Keratinocyte (primary cell): ENCODE data around the gene CASP10. TPM values are rescaled to one million over a fixed set of nuclear protein-coding genes. Genes with fewer than 3 reads are reported as not detected.

ENCODE experiments used
- DNase-seq: peaks from one replicate; pipeline ENCODE4 v3.0.0-alpha.2; 2011; ENCODE audit warnings: low read depth, missing footprints, low spot score
- FAIRE-seq: peaks from 2 replicates; lab custom pipeline; 2011; peaks lifted over from hg19 to GRCh38; lab: Jason Lieb, UNC
- H2AFZ ChIP-seq: 2 replicates; pipeline ENCODE4 v1.6.0; 2012; ENCODE audit warnings: low read length, control low read depth, inconsistent platforms; ENCODE audit not compliant: control insufficient read depth
- H3K27ac ChIP-seq: 2 replicates; pipeline ENCODE4 v1.5.1; 2011; ENCODE audit warnings: low read length; ENCODE audit not compliant: control insufficient read depth, insufficient read depth
- H3K27me3 ChIP-seq: 3 replicates; pipeline ENCODE4 v1.6.0; 2011; ENCODE audit warnings: low read length; ENCODE audit not compliant: control insufficient read depth, insufficient read depth; ENCODE audit errors: extremely low read depth
- H3K36me3 ChIP-seq, 2 experiments: 2 replicates in 1 of 2; 3 replicates in 1 of 2; pipeline ENCODE4 v1.5.1; 2011; ENCODE audit warnings: low read length in 2 of 2, mild to moderate bottlenecking in 1 of 2; ENCODE audit not compliant: control insufficient read depth in 2 of 2, insufficient read depth in 2 of 2; ENCODE audit errors: extremely low read depth in 1 of 2
- H3K4me1 ChIP-seq: 3 replicates; pipeline ENCODE4 v1.5.1; 2011; ENCODE audit warnings: low read length; ENCODE audit not compliant: control insufficient read depth, insufficient read depth; ENCODE audit errors: extremely low read depth
- H3K4me2 ChIP-seq: 3 replicates; pipeline ENCODE4 v1.6.0; 2011; ENCODE audit warnings: low read depth, low read length; ENCODE audit not compliant: control insufficient read depth, insufficient read depth; ENCODE audit errors: extremely low read depth
- H3K4me3 ChIP-seq, 3 experiments: fragments of 200-600 bp in 1 of 3; sonication (generic) in 1 of 3; 2 replicates in 2 of 3; 3 replicates in 1 of 3; pipeline ENCODE4 v1.5.1; 2011 to 2016; ENCODE audit warnings: low read length in 3 of 3, mild to moderate bottlenecking in 3 of 3, control low read depth in 2 of 3, inconsistent platforms in 1 of 3, low read depth in 1 of 3, mixed read lengths in 1 of 3, mixed run types in 1 of 3, moderate library complexity in 1 of 3; ENCODE audit not compliant: control insufficient read depth in 2 of 3, insufficient read depth in 2 of 3; ENCODE audit errors: extremely low read depth in 1 of 3
- H3K79me2 ChIP-seq: 2 replicates; pipeline ENCODE4 v1.6.0; 2012; ENCODE audit warnings: low read length; ENCODE audit not compliant: control insufficient read depth, insufficient read depth
- H3K9ac ChIP-seq: 3 replicates; pipeline ENCODE4 v1.6.0; 2011; ENCODE audit warnings: low read length; ENCODE audit not compliant: control insufficient read depth, insufficient read depth; ENCODE audit errors: extremely low read depth
- H3K9me1 ChIP-seq: 3 replicates; pipeline ENCODE4 v1.6.0; 2011; ENCODE audit warnings: low read length; ENCODE audit not compliant: control insufficient read depth, insufficient read depth; ENCODE audit errors: extremely low read depth
- H3K9me3 ChIP-seq: 2 replicates; pipeline ENCODE4 v1.5.1; 2012; ENCODE audit warnings: low read depth, low read length; ENCODE audit not compliant: control insufficient read depth
- H4K20me1 ChIP-seq: 3 replicates; pipeline ENCODE4 v1.6.0; 2011; ENCODE audit warnings: low read length; ENCODE audit not compliant: control insufficient read depth, insufficient read depth; ENCODE audit errors: extremely low read depth
- EZH2 ChIP-seq: IDR thresholded peaks from one replicate; pipeline ENCODE4 v1.6.1; 2012; ENCODE audit warnings: inconsistent platforms, mild to moderate bottlenecking, low read length, moderate library complexity
- dilution Hi-C: fragments of 300-500 bp; cut with MboI; formaldehyde crosslinking; loops from one replicate; pipeline ENCODE4 v1.7.0; 2020; ENCODE audit warnings: low sequenced_read_pairs; ENCODE audit not compliant: extremely low pct_ligation_motif_present
- polyA plus RNA-seq, 5 experiments: library from polyadenylated mRNA; depleted of rRNA in 3 of 5; stranded (reverse) in 3 of 5; stranded (forward) in 1 of 5; unstranded in 1 of 5; fragments of >200 nt; gene quantifications; 1 replicate in 1 of 5; 2 replicates in 3 of 5; 3 replicates in 1 of 5; pipeline versions ENCODE4 v1.2.1 to v1.2.3, GENCODE V29; 2011 to 2012; ENCODE audit warnings: missing spikeins in 2 of 5, low read depth in 1 of 5, low replicate concordance in 1 of 5
- TF ChIP-seq, protein P1 (sequence below), 3 experiments: IDR thresholded peaks in 1 of 3; conservative IDR thresholded peaks in 1 of 3; optimal IDR thresholded peaks in 1 of 3; 2 replicates in 2 of 3; 3 replicates in 1 of 3; pipeline versions ENCODE3 to v1.5.1; 2011; ENCODE audit warnings: low read length in 3 of 3, mild to moderate bottlenecking in 3 of 3, moderate library complexity in 2 of 3, control low read depth in 1 of 3, inconsistent platforms in 1 of 3; ENCODE audit not compliant: insufficient read depth in 2 of 3; ENCODE audit errors: extremely low read depth in 1 of 3

Gene CASP10
- polyA plus RNA-seq, 1 donor (not counting 4 experiments of a cell fraction or from before 2014, with no cell fraction given): 7.1 TPM

DNA sequence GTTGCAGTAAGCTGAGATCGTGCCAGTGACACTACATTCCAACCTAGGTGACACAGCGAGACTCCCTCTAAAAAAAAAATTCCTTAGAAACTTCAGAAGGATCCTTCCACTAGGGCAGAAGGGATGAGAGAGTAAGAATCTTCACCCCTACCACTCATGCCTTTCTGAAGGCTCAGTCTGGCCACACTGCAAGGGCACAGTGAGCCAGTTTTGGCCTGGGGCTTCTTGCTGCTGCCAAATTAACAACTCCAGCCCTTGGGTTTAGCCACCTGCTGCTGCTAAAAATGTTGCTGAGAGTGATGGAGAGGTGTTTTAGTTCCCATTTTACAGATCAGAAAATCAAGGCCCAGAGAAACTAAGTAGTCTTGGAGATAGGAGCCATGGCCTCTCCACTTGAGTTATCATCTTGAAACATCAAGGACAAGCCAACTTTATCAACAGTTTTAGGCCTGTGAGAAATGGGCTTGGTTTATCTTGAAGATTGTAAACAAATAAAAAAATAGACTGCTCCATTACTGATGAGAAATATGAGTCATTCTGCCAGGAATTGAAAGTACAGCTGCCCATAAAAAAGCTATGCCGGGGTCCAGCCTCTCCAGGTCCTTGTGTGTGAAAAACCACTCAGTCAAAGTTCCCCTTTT is 45.5 kb downstream of the CASP10 start:
- Histone ChIP-seq H2AFZ (no peak overlapping the region), H4K20me1 (no peaks in the 10 kb centered on the region), H3K9me1 (no peaks in the 10 kb centered on the region), H3K9me3 (no peaks in the 10 kb centered on the region), H3K27ac (no peak overlapping the region), H3K27me3 (no peaks in the 10 kb centered on the region), H3K4me1 (peaks cover 14% of the 10 kb centered on the region), H3K79me2 (no peaks in the 10 kb centered on the region), H3K9ac (no peak overlapping the region), H3K4me3 (no peak overlapping the region), H3K4me2 (no peak overlapping the region), H3K36me3 (no peaks in the 10 kb centered on the region)
- FAIRE-seq: no peak
- TF ChIP-seq, protein P1, sequence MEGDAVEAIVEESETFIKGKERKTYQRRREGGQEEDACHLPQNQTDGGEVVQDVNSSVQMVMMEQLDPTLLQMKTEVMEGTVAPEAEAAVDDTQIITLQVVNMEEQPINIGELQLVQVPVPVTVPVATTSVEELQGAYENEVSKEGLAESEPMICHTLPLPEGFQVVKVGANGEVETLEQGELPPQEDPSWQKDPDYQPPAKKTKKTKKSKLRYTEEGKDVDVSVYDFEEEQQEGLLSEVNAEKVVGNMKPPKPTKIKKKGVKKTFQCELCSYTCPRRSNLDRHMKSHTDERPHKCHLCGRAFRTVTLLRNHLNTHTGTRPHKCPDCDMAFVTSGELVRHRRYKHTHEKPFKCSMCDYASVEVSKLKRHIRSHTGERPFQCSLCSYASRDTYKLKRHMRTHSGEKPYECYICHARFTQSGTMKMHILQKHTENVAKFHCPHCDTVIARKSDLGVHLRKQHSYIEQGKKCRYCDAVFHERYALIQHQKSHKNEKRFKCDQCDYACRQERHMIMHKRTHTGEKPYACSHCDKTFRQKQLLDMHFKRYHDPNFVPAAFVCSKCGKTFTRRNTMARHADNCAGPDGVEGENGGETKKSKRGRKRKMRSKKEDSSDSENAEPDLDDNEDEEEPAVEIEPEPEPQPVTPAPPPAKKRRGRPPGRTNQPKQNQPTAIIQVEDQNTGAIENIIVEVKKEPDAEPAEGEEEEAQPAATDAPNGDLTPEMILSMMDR (optimal IDR thresholded peaks at IDR 0.05 in 1 of 3, IDR thresholded peaks at IDR 0.05 in 1 of 3, conservative IDR thresholded peaks at IDR 0.05 in 1 of 3; ENCODE audit: extremely low read depth in 1 of 3, insufficient read depth in 2 of 3, low read length in 3 of 3): no peak
- TF ChIP-seq EZH2: no peak
- dilution Hi-C loops: no loop called here
- no peak for DNase-seq

DNA sequence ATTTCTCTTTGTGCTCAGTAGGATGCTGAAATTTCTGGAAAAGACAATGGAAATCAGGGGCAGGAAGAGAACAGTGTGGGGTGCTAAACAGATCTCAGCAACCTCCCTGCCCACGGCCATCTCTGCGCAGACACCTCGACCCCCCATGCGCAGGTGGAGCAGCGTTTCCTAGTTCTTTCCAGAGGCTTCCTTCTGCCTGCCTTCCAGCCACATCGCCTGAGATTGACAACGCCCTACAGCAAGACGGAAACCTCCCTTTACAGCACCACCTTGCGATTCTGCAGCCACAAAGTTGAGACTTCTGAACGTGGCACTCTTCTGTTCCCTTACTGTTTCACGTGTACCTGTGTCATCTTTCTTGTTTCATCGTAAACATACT is 46.0 kb downstream of the CASP10 start:
- Histone ChIP-seq H2AFZ (no peak overlapping the region), H3K9me1 (no peaks in the 10 kb centered on the region), H3K9me3 (no peaks in the 10 kb centered on the region), H3K9ac (no peak overlapping the region), H3K4me3 (no peak overlapping the region), H3K79me2 (peaks cover 4% of the 10 kb centered on the region), H3K27ac (no peak overlapping the region), H3K27me3 (no peaks in the 10 kb centered on the region), H3K4me1 (peaks cover 16% of the 10 kb centered on the region), H4K20me1 (no peaks in the 10 kb centered on the region), H3K36me3 (no peaks in the 10 kb centered on the region), H3K4me2 (no peak overlapping the region)
- FAIRE-seq (no peak), DNase-seq (no peak)
- dilution Hi-C loops: no loop called here
- TF ChIP-seq EZH2: no peak
- TF ChIP-seq, protein P1 (optimal IDR thresholded peaks at IDR 0.05 in 1 of 3, IDR thresholded peaks at IDR 0.05 in 1 of 3, conservative IDR thresholded peaks at IDR 0.05 in 1 of 3; ENCODE audit: extremely low read depth in 1 of 3, insufficient read depth in 2 of 3, low read length in 3 of 3): no peak
